GM23248 (cell line): Measurements from ENCODE around the gene CHAC1.

ENCODE experiments used
- EZH2 ChIP-seq: fragments of 200-600 bp; sonication (generic); IDR thresholded peaks from 2 replicates; pipeline ENCODE4 v1.6.1; 2018; ENCODE audit warnings: antibody characterized with exemption, mild to moderate bottlenecking; ENCODE audit not compliant: insufficient read depth, poor library complexity, severe bottlenecking
- EZH2phosphoT487 ChIP-seq: fragments of 200-600 bp; sonication (generic); IDR thresholded peaks from 2 replicates; pipeline ENCODE4 v1.6.1; 2018; ENCODE audit warnings: antibody characterized with exemption, moderate library complexity, mild to moderate bottlenecking, low read depth; ENCODE audit not compliant: insufficient read depth

- TF ChIP-seq EZH2phosphoT487 (0 out of 2 replicates have a peak, but pooled peaks have one; percentile 8), EZH2 (no peak)
Measured at GRCh38 chr15:40927873-40928806, 25.1 kb upstream of the CHAC1 start.
